GM23248 (cell line): ENCODE measurements around the gene RGS14.

Experiments used
- EZH2 ChIP-seq: fragments of 200-600 bp; sonication (generic); IDR thresholded peaks from 2 replicates; pipeline ENCODE4 v1.6.1; 2018; ENCODE audit warnings: antibody characterized with exemption, mild to moderate bottlenecking; ENCODE audit not compliant: insufficient read depth, poor library complexity, severe bottlenecking
- EZH2phosphoT487 ChIP-seq: fragments of 200-600 bp; sonication (generic); IDR thresholded peaks from 2 replicates; pipeline ENCODE4 v1.6.1; 2018; ENCODE audit warnings: antibody characterized with exemption, moderate library complexity, mild to moderate bottlenecking, low read depth; ENCODE audit not compliant: insufficient read depth

GRCh38 chr5:177347699-177348098 is 10.0 kb upstream of the RGS14 start:
- no peak for TF ChIP-seq EZH2
- TF ChIP-seq EZH2phosphoT487, result no peak
